ENCODE measurements around the gene RNLS. TPM values are rescaled to one million over a fixed set of nuclear protein-coding genes. Genes with fewer than 3 reads are reported as not detected.

The RNLS gene
- total and polyA plus RNA-seq, 7 donors = 3.9 to 19.2 (median 8.8) TPM

- H3K4me1 ChIP-seq = no peaks in the 10 kb centered on the region
- DNase-seq = no peak
- H3K27me3 ChIP-seq = no peaks in the 10 kb centered on the region
- no peaks in the 10 kb centered on the region for H3K9me3 ChIP-seq
- intact Hi-C loops (cut with DNase I) = no loop called here
- TF ChIP-seq POLR2A (IDR thresholded peaks at IDR 0.05) (no peak), POLR2AphosphoS5 (IDR thresholded peaks at IDR 0.05) (no peak), EP300 (IDR thresholded peaks at IDR 0.05) (no peak), CTCF (IDR thresholded peaks at IDR 0.05) (no peak)
- no peak overlapping the region for H3K4me3 ChIP-seq
- H3K27ac ChIP-seq = no peak overlapping the region
- WGBS, 2 donors = 82 to 89% methylated on average over 4 of the region's 4 CpGs
- H3K36me3 ChIP-seq = no peaks in the 10 kb centered on the region
These were observed 54.1 kb downstream of the RNLS start for GRCh38 chr10:88528806-88529570.

- Histone ChIP-seq H3K9me3 (no peaks in the 10 kb centered on the region), H3K27ac (no peak overlapping the region), H3K27me3 (no peaks in the 10 kb centered on the region), H3K36me3 (no peaks in the 10 kb centered on the region), H3K4me1 (no peaks in the 10 kb centered on the region), H3K4me3 (no peak overlapping the region)
- DNase-seq = no peak
- intact Hi-C loops (cut with DNase I) = no loop called here
- TF ChIP-seq CTCF (IDR thresholded peaks at IDR 0.05) (no peak), POLR2A (IDR thresholded peaks at IDR 0.05) (no peak), EP300 (IDR thresholded peaks at IDR 0.05) (no peak), POLR2AphosphoS5 (IDR thresholded peaks at IDR 0.05) (no peak)
These were observed 54.9 kb downstream of the RNLS start for GRCh38 chr10:88528201-88528600.

- intact Hi-C loops (cut with DNase I) = no loop called here
- H3K36me3 ChIP-seq = no peaks in the 10 kb centered on the region
- TF ChIP-seq POLR2AphosphoS5 (IDR thresholded peaks at IDR 0.05) (no peak), POLR2A (IDR thresholded peaks at IDR 0.05) (no peak), EP300 (IDR thresholded peaks at IDR 0.05) (no peak), CTCF (IDR thresholded peaks at IDR 0.05) (no peak)
- H3K27ac ChIP-seq = no peak overlapping the region
- no peak for DNase-seq
- H3K27me3 ChIP-seq = no peaks in the 10 kb centered on the region
- no peak overlapping the region for H3K4me3 ChIP-seq
- H3K9me3 ChIP-seq = no peaks in the 10 kb centered on the region
- 95 to 98% methylated on average over 1 of the region's 1 CpG for WGBS, 2 donors
- peaks cover 0 to 7% (median 0%) of the 10 kb centered on the region in 4 donors for H3K4me1 ChIP-seq
These were observed 55.9 kb downstream of the RNLS start for GRCh38 chr10:88527245-88527644.

- H3K9me3 ChIP-seq = no peaks in the 10 kb centered on the region
- no peak for TF ChIP-seq POLR2AphosphoS5 (IDR thresholded peaks at IDR 0.05)
- TF ChIP-seq POLR2A (IDR thresholded peaks at IDR 0.05) = no peak
- no peak for TF ChIP-seq CTCF (IDR thresholded peaks at IDR 0.05)
- no peak for TF ChIP-seq EP300 (IDR thresholded peaks at IDR 0.05)
- H3K27me3 ChIP-seq = no peaks in the 10 kb centered on the region
- no peak for DNase-seq
- peaks cover 0 to 7% (median 0%) of the 10 kb centered on the region in 4 donors for H3K4me1 ChIP-seq
- H3K27ac ChIP-seq = no peak overlapping the region
- 89% methylated on average over 3 of the region's 3 CpGs for WGBS, 2 donors
- H3K36me3 ChIP-seq = no peaks in the 10 kb centered on the region
- no peak overlapping the region for H3K4me3 ChIP-seq
- intact Hi-C loops (cut with DNase I) = no loop called here
These were observed 56.5 kb downstream of the RNLS start for GRCh38 chr10:88526501-88527105.

Data from sigmoid colon (tissue), 7 donors.